Activated T-helper 1 cell treated with Interleukin-2 at 50 U/mL for 16 hours (primary cell): ENCODE data around the gene ZDHHC4.
A peak's percentile ranks its signal among the peaks of the same experiment; 100 is the strongest.

Experiments
- DNase-seq: peaks from one replicate; pipeline ENCODE4 v3.0.0-alpha.2; 2020; ENCODE audit warnings: low read depth

Gene ZDHHC4

GRCh38 chr7:6636741-6637543 lies 59.7 kb downstream of the ZDHHC4 start, which contains the start of gene ZNF316:
Gene ZNF316 (plus strand): TSS chr7:6637318. CDS start chr7:6642410, 5,092 bp downstream.
- DNase-seq = peak; percentile 52

- DNase-seq = peak; percentile 37
Observed at GRCh38 chr7:6637544-6638229, 60.4 kb downstream of the ZDHHC4 start.
